ENCODE measurements around the gene FASTKD1.

The FASTKD1 gene

DNA sequence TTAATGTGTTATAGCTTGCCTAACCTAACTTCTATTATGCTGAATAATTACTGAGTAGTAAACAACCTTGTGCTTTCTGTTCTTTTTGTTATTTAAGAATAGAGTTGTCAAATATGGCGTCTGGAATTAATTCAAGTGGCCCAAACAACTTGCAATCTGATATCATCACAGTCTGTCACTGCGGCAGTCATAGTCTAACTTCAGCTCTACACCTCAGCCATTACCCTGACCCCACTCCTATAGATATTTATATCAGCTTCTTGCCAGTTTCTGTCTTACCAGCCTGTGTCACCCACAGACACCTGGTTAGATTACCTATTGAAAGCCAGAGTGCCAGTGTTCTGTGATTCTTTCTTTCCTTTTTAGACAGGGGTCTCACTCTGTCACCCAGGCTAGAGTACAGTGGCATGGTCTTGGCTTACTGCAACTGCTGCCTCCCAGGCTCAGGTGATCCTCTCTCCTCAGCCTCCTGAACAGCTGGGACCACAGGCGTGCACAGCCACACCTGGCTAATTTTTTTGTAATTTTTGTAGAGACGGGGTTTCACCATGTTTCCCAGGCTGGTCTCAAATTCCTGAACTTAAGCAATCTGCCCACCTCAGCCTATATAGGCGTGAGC, 78.2 kb downstream of the FASTKD1 start:
- peak in 1 of 3 donors; percentile 16 for DNase-seq

DNA sequence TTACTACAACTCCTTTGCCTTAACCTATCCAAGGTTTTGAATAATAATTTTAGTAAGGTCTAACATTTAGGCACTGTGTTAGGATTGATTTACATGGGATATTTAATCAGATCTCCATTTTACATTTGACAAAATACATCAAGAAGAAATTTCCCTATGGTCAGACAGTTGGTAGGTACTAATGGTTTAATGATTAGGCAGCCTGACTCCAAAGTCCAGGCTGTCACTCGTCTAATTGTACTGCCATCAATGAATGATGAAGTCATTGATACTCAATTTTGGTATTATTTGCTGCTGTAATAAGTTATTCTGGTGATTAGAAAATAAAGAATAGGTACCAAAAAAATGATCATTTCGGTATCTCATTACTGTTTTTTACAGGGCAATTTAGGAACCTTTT, 80.3 kb downstream of the FASTKD1 start:
- DNase-seq = no peak

DNA sequence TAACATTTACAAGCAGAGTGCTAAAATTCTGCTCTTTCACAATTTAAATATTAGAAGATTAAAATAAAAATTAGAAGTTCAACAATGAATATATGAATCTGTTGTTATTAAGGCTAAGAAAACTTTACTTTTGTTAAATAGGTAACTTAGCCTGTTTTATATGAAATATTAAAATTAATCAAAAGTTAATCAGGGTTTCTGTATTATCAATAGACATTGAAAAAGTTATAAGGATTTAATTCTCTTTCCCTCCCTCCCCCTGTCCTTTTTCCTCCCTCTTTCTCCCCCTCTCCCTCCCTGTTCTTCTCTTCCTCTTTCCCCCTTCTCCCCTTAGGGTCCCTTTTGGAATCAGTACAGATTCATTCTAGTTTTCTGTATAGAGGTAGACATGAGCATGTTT, 82.3 kb downstream of the FASTKD1 start:
- DNase-seq = peak in 1 of 3 donors; percentile 5

DNA sequence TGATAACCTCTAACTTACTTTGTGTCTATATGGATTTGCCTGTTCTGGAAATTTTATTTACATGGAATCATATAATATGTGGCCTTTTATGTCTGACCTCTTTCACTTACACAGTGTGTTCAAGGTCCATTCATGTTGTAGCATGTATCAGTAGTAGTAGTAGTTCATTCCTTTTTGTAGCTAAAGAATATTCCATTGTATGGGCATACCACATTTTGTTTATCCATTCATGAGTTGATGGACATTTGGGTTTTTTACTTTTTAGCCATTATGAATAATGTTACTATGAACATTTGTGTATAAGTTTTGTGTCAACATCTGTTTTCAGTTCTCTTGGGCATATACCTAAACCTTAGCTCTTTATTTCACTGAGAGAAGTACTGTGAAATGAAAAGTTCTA, 82.8 kb downstream of the FASTKD1 start:
- DNase-seq = no peak

DNA sequence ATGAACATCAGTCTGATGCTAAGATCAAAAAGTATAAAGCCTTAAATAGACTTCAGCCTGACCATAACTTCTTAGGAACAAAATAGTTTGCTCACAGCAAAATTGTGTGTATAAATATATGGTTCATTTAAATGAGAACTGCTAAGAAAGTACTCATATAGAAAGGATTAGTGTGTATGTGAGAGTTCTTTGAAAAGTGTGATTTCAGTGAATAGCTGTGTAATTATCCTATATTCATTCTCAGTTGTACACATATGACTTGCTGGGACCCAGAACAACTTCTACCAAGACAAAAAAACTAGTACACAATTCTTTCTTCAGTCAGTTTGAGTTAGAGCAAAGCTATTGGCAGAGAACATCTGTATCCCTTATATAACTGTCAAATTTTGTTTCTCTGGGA, 87.2 kb downstream of the FASTKD1 start:
- no peak for DNase-seq

- no peak for DNase-seq
Measured at GRCh38 chr2:169485650-169486138, 88.0 kb downstream of the FASTKD1 start.

GRCh38 chr2:169480079-169480465, 93.6 kb downstream of the FASTKD1 start:
- no peak for DNase-seq
